GM18498 (cell line): ENCODE data around the gene CLEC10A.
"Not testable (repeated sequence)": the region's sequence is repeated elsewhere in the genome, so short reads cannot be mapped to it uniquely, and the experiment has no call there.

Source experiments
- ATAC-seq: cut with Tn5 transposase; IDR thresholded peaks from one replicate; pipeline ENCODE4 v1.9.1; 2021; ENCODE audit warnings: mild to moderate bottlenecking, moderate library complexity; ENCODE audit not compliant: unreplicated experiment

The CLEC10A gene

GRCh38 chr17:7079581-7080455 is at the start of gene CLEC10A:
CLEC10A (minus strand) TSS chr17:7080251; CDS start chr17:7078812, 1,439 bp downstream.
- no peak for ATAC-seq

- ATAC-seq = no peak
Observed at GRCh38 chr17:7129311-7129710, 49.3 kb upstream of the CLEC10A start.

GRCh38 chr17:7128160-7128559 is 48.1 kb upstream of the CLEC10A start:
- ATAC-seq = no peak

GRCh38 chr17:7127501-7127900 is 47.5 kb upstream of the CLEC10A start:
- ATAC-seq = not testable (repeated sequence)

GRCh38 chr17:7126386-7126785 is 46.3 kb upstream of the CLEC10A start:
- ATAC-seq = not testable (repeated sequence)

GRCh38 chr17:7124923-7125322 is 44.9 kb upstream of the CLEC10A start:
- ATAC-seq = no peak

GRCh38 chr17:7123844-7124243 is 43.8 kb upstream of the CLEC10A start:
- no peak for ATAC-seq

- ATAC-seq = no peak
Observed at GRCh38 chr17:7122381-7122780, 42.3 kb upstream of the CLEC10A start.

GRCh38 chr17:7120635-7121034 is 40.6 kb upstream of the CLEC10A start:
- ATAC-seq = not testable (repeated sequence)

GRCh38 chr17:7120123-7120522 is 40.1 kb upstream of the CLEC10A start:
- ATAC-seq = no peak

GRCh38 chr17:7119314-7119713 is 39.3 kb upstream of the CLEC10A start:
- ATAC-seq = no peak

GRCh38 chr17:7114875-7115614 is 35.0 kb upstream of the CLEC10A start:
- no peak for ATAC-seq

GRCh38 chr17:7114241-7114874 is 34.3 kb upstream of the CLEC10A start, which contains the start of gene ASGR2:
ASGR2 (minus strand) TSS chr17:7114822; CDS start chr17:7114240, 582 bp downstream.
- no peak for ATAC-seq

GRCh38 chr17:7113273-7114071 is 33.4 kb upstream of the CLEC10A start:
- ATAC-seq = no peak

- ATAC-seq = no peak
Observed at GRCh38 chr17:7112510-7113108, 32.6 kb upstream of the CLEC10A start.

- ATAC-seq = no peak
Observed at GRCh38 chr17:7111784-7112509, 31.9 kb upstream of the CLEC10A start.

- ATAC-seq = no peak
Observed at GRCh38 chr17:7110617-7111306, 30.7 kb upstream of the CLEC10A start.

- no peak for ATAC-seq
Observed at GRCh38 chr17:7109461-7110322, 29.6 kb upstream of the CLEC10A start.
